GM18951 (cell line): ENCODE data around the gene SETDB2.

Experiments used
- POLR2A ChIP-seq: IDR thresholded peaks from 4 replicates; pipeline ENCODE4 v1.6.1; 2011; ENCODE audit warnings: mild to moderate bottlenecking; ENCODE audit not compliant: insufficient read length, insufficient read depth; ENCODE audit errors: extremely low read depth
- in situ Hi-C: fragments of 300-500 bp; cut with MboI; formaldehyde crosslinking; loops from one replicate; pipeline ENCODE4 v1.12.0; 2022; ENCODE audit warnings: low sequenced_read_pairs, mixed read lengths, inconsistent platforms; ENCODE audit not compliant: unreplicated experiment

SETDB2 gene

DNA sequence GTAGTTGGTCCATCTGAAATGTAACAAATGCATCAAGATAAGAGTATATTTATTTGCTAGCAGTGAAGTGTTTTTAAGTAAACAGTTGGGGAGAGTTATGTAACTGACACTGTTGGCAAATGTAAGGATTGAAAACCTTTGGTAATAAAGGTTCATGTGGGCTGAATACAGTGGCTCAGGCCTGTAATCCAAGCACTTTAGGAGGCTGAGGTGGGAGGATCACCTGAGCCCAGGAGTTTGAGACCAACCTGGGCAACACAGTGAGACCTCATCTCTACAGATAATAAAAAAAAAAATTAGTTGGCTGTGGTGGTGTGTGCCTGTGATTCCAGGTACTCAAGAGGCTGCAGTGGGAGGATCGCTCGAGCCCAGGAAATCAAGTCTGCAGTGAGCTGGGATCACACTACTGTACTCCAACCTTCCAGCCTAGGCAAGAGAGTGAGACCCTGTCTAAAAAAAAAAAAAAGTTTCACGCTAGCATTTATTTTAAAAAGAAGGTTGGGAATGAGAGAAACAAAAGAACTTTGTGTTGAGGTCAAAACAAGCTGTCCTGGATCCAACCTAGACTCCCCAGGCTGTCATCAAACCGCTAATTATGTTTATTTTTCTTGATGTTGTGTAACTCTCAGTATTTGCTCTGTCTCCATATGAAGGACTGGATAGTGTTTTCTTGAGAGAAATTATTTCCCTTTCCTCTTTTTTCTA lies 20.7 kb downstream of the SETDB2 start:
- in situ Hi-C loops, result no loop called here
- no peak for TF ChIP-seq POLR2A

DNA sequence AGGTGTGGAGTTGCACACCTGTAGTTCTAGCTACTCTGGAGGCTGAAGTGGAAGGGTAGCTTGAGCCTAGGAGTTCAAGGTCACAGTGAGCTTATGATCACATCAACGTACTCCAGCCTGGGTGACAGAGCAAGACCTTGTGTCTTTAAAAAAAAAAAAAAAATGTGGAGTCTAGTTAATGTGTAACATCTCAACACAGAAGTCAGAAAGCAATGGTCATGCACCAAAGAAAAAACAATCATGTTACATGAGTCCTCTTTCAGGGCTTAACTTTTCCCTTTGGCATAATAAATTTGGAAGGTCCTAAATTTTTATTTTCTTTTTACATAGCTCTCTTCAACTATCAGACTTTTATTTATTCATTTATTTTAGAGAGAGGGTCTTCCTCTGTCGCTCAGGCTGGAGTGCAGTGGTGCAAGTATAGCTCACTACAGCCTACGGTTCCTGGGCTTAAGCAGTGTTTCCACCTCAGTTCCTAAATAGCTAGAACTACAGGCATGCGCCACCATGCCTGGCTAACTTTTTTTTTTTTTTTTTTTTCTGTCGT lies 22.3 kb downstream of the SETDB2 start:
- TF ChIP-seq POLR2A, result no peak
- in situ Hi-C loops, result no loop called here

DNA sequence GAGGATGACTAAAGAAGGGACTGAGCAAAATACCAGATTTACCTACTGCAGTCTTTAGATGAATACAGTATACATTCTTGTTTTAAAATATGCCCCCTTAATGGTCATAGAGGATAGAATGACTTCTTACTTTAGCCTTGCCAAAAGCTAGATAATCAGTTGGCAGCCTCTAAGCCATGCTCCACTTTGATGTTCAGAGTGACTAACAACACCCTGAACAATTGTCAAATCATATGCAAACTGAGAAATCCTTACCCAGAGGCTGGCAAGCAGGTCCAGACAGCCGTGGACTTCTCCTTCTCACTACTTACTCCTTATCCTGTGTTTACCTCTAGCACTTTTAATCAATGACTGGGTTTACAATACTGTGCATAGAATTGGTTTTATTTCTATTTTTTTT lies 28.1 kb downstream of the SETDB2 start:
- in situ Hi-C loops, result no loop called here
- no peak for TF ChIP-seq POLR2A

DNA sequence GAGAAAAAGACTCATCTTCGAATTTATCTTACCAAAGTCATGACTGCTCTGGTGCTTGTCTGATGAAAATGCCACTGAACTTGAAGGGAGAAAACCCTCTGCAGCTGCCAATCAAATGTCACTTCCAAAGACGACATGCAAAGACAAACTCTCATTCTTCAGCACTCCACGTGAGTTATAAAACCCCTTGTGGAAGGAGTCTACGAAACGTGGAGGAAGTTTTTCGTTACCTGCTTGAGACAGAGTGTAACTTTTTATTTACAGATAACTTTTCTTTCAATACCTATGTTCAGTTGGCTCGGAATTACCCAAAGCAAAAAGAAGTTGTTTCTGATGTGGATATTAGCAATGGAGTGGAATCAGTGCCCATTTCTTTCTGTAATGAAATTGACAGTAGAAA lies 32.5 kb downstream of the SETDB2 start:
- no peak for TF ChIP-seq POLR2A
- in situ Hi-C loops, result no loop called here

DNA sequence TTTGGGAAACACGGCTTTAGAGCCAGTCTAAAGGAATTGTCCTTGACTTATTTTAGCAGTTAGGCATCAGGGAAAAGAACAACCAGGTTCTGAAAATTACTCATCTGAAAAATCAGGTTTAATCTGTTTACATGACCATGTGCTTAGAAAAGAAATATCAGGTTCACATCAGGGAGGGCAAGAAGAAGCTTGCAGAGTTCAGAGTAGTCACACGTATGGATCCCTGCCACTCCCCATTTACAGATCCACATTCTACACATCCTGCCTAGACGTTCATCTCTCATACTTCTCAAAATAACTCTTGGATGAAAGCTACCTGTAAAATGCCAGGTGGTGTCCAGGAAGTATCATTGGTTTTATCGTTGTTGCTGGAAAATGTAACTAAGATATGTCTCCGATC lies 37.7 kb downstream of the SETDB2 start:
- no peak for TF ChIP-seq POLR2A
- in situ Hi-C loops, result no loop called here

DNA sequence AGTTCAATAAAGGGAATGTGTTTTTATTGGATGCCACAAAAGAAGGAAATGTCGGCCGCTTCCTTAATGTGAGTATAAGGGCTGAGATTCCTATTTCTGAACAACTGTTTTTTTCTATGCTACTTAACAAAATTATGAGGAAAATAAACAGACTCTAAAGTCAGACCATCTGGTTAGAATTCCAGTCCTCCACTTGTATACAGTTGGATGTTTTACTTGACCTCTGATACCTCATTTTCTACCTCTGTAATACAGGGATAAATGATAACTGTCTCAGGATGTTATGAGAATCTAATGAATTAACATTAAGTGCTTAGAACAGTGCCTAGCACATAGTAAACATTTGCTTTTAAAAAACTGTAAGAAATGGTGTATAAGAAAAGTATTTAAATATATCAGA lies 44.5 kb downstream of the SETDB2 start:
- TF ChIP-seq POLR2A, result no peak
- in situ Hi-C loops, result no loop called here

DNA sequence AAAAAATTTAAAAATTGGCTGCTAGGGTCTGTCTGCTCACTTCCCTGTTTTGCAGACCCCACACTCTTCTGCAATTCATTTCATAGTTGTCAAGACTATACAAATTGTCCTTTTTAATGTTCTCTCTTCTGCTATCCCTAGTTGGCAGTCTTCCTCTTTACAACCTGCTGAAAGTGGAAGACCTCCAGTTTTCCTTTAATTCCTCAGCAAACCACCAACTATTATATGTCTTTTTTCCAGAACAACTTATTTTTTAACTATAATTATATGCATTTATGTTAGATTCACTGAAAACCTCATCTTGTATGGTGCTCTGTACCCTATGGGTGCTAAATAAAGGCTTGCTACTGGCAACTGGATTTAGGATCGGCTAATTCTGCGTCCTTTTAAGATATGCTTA lies 50.6 kb downstream of the SETDB2 start:
- TF ChIP-seq POLR2A, result no peak
- in situ Hi-C loops, result loop anchor here (10.0 kb wide), 1 partner anchor 110 kb away; no protein-coding TSS in a partner anchor

DNA sequence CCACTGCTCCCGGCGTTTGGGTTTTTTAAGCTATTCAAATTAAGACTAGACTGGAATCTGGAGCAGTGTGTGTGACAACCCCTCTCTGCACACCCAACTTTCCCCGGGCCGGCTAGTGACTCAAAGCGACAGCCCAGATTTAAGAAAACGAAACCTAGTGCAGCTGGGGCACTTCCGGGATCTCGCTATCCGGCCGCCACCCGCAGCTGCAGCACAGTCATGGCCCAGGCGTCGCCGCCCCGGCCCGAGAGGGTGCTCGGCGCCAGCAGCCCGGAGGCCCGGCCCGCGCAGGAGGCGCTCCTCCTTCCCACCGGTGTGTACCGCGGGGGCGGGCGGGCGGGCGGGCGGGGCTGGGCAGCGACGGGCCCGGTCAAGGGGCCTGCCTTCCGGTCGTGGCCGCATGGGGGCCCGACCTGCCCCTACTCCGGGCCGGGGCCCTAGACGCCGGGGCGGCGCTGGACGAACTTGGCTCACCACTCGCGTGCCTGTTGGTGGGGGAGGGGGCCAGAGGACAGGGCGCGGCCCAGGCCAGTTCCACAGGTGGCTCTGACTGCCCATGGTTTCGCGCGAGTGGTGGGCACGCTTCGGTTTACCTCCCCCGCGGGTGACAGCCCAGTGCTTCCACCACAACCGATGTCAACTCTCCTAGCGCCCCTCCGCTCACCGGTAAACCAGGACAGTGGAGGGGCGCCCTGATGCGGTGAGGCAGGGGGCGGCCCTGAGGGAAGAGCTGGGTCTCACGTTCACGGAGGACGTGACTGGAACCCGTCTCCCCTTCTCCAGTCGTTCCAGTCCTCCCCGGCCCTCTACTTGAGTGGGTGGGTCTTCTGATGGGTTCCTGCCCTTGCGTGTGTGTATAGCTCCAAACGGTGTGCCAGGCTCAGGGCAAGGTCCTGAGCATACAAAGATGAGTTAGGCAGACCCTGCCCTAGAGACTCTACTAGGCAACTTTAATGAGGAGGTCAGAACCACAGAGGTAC lies 52.0 kb downstream of the SETDB2 start, which contains the start of gene PHF11:
Gene PHF11, plus strand, starts transcription at position 171 of the 980 bp plus-strand sequence. Its CDS starts 49 bp downstream, at position 220.
- in situ Hi-C loops, result loop anchor here (10.0 kb wide), 1 partner anchor 109 kb away; no protein-coding TSS in a partner anchor

DNA sequence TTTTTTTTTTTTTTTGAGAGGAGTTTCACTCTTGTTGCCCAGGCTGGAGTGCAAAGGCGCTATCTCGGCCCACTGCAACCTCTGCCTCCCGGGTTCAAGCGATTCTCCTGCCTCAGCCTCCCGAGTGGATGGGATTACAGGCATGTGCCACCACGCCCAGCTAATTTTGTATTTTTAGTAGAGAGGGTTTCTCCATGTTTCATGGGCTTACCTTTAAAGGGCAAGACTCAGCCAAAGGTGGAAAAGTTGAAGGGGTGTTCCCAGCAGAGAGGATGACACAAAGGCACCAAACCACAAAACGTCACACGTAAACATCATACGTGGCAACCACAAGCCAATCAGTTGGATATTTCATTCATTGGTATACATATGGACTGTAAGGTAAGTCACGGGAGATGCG lies 52.8 kb downstream of the SETDB2 start:
- in situ Hi-C loops, result loop anchor here (10.0 kb wide), 1 partner anchor 108 kb away; no protein-coding TSS in a partner anchor

More for the DNA sequence above, 52.0 kb downstream of the SETDB2 start, which contains the start of gene PHF11:
- TF ChIP-seq POLR2A, result peak; percentile 76

DNA sequence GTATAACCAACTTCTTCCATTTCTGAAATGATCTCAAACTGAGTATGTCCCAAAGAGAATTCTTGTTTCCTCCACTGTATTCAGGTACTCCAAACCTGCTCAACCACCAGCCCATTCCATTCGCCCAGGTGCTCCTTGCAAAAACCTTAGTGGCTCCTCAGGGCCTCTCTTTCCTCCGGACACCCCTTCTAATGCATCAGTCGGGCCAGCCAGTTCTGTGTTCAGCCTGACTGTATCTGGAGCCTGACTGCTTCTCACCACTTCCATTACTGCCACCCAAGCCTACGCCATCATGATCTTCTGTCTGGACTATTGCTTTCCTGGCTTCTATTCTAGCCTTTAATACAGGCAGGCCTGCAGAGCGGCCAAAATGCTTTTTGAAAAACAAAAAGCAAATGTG lies 53.2 kb downstream of the SETDB2 start:
- in situ Hi-C loops, result loop anchor here (10.0 kb wide), 1 partner anchor 108 kb away; no protein-coding TSS in a partner anchor
- TF ChIP-seq POLR2A, result no peak

DNA sequence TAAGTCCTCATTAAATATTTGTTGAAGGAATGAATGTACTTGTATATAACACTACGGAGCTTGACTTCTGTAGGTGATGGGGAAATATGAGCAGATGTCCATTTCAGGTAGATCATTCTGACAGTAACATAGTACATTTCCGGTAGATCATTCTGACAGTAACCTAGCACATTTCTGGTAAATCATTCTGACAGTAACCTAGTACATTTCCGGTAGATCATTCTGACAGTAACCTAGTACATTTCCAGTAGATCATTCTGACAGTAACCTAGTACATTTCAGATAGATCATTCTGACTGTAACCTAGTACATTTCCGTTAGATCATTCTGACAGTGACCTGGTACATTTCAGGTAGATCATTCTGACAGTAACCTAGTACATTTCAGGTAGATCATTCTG lies 54.1 kb downstream of the SETDB2 start:
- in situ Hi-C loops, result loop anchor here (10.0 kb wide), 1 partner anchor 107 kb away; no protein-coding TSS in a partner anchor
- TF ChIP-seq POLR2A, result no peak

DNA sequence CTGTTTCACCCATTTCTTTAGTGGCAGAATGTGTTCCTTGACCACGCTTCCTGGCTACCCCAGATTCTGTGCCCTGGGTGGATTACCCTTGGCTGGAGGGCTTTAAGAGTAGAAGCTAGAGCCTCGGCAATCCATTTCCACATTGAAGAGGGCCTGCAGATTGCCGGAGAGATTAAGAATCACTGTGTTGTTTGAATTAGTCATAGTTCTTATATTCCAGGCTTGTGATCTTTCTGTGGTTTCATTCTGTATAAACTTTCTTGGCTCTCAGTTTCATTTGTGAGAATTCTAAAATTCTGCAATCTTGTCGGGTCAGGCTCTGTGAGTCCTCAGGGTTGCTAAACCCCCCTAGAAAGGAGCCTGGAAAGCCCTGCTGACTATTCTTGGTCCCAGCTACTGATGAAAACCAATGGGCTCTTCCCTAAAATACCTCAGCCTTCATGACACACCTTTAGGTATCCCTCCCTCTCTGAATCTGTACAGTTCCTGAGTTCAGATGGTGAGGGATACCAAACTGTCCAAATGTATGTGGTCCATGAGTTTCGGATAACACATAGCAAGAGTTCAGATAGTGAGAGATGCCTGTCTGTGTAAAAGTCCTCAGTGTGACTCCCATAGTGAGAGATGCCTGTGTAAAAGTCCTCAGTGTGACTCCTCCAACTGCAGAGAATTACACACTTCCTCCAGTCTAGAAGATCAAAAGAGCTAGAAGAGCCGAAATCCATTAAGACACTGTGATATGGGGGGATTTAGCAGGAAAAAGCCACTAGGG lies 56.0 kb downstream of the SETDB2 start:
- TF ChIP-seq POLR2A, result no peak
- in situ Hi-C loops, result loop anchor here (10.0 kb wide), 1 partner anchor 105 kb away; no protein-coding TSS in a partner anchor
